GM12878 (cell line): Measurements from ENCODE around the gene BAZ2B. TPM values are rescaled to one million over a fixed set of nuclear protein-coding genes. Genes with fewer than 3 reads are reported as not detected.

Source experiments
- ATAC-seq: fragments of 200-7000 bp; cut with Tn5 transposase; 3 replicates; pipeline ENCODE4 v1.9.1; 2020; ENCODE audit warnings: mild to moderate bottlenecking, moderate library complexity
- BruUV-seq: library from RNA; stranded (reverse); fragments of 400-500 nt; replicated peaks from 2 replicates; lab custom pipeline; 2021; lab: Mats Ljungman, UMichigan
- CTCF ChIA-PET: fragments of 300-600 bp; sonication (Branson Sonifier 250); formaldehyde crosslinking; extraction: SDS; loops from one replicate; lab custom pipeline; 2021; ENCODE audit warnings: inconsistent platforms; lab: Yijun Ruan, JAX
- POLR2A ChIA-PET: fragments of 350-600 bp; formaldehyde crosslinking; extraction: SDS; loops from one replicate; lab custom pipeline; 2021; ENCODE audit warnings: inconsistent platforms; lab: Charles Lee
- RAD21 ChIA-PET: fragments of 300-600 bp; sonication (Branson Sonifier 250); formaldehyde crosslinking; loops from one replicate; lab custom pipeline; 2023; ENCODE audit warnings: antibody characterized with exemption; ENCODE audit not compliant: unreplicated experiment; lab: Charles Lee
- SMC1A ChIA-PET: fragments of 300-600 bp; sonication (Branson Sonifier 250); formaldehyde crosslinking; loops from one replicate; lab custom pipeline; 2023; ENCODE audit not compliant: unreplicated experiment, uncharacterized antibody; lab: Charles Lee
- DNase-seq: peaks from one replicate; pipeline ENCODE4 v3.0.0-alpha.2; 2011; ENCODE audit warnings: low read depth, low spot score
- FAIRE-seq: peaks from 3 replicates; lab custom pipeline; 2011; peaks lifted over from hg19 to GRCh38; lab: Jason Lieb, UNC
- H2AFZ ChIP-seq: 2 replicates; pipeline ENCODE4 v1.6.0; 2011; ENCODE audit warnings: low read depth, low read length, control low read depth; ENCODE audit not compliant: control insufficient read depth
- H3K27ac ChIP-seq: 2 replicates; pipeline ENCODE4 v1.5.1; 2011; ENCODE audit warnings: control low read depth; ENCODE audit not compliant: control insufficient read depth, insufficient read depth
- H3K27me3 ChIP-seq, 2 experiments: replicated peaks in 1 of 2; 2 replicates each; pipeline versions ENCODE4 v1.6.0 to v1.6.1; 2011; ENCODE audit warnings: low read length in 1 of 2; ENCODE audit not compliant: control insufficient read depth in 2 of 2, insufficient read depth in 2 of 2
- H3K36me3 ChIP-seq, 2 experiments: 2 replicates each; pipeline ENCODE4 v1.5.1; 2011; ENCODE audit warnings: low read length in 1 of 2; ENCODE audit not compliant: control insufficient read depth in 2 of 2, insufficient read depth in 2 of 2
- H3K4me1 ChIP-seq: 2 replicates; pipeline ENCODE4 v1.6.1; 2011; ENCODE audit warnings: mild to moderate bottlenecking, low read length, moderate library complexity, mixed read lengths; ENCODE audit not compliant: control insufficient read depth, insufficient read depth
- H3K4me2 ChIP-seq: 2 replicates; pipeline ENCODE4 v1.6.0; 2011; ENCODE audit warnings: control low read depth; ENCODE audit not compliant: control insufficient read depth, insufficient read depth
- H3K4me3 ChIP-seq: fragments of 200-600 bp; sonication (generic); 2 replicates; pipeline ENCODE4 v1.5.1; 2016
- H3K79me2 ChIP-seq: 2 replicates; pipeline ENCODE4 v1.6.0; 2011; ENCODE audit warnings: low read length; ENCODE audit not compliant: control insufficient read depth, insufficient read depth
- H3K9ac ChIP-seq: 2 replicates; pipeline ENCODE4 v1.8.0; 2011; ENCODE audit warnings: low read length, control low read depth, mixed read lengths; ENCODE audit not compliant: control insufficient read depth, insufficient read depth
- H3K9me3 ChIP-seq: replicated peaks from 3 replicates; pipeline ENCODE4 v1.5.1; 2011; ENCODE audit warnings: mild to moderate bottlenecking, low read length; ENCODE audit not compliant: control insufficient read depth, insufficient read depth
- H4K20me1 ChIP-seq: 2 replicates; pipeline ENCODE4 v1.6.0; 2011; ENCODE audit not compliant: control insufficient read depth, insufficient read depth
- BRCA1 ChIP-seq: IDR thresholded peaks from 2 replicates; pipeline ENCODE4 v1.6.1; 2011; ENCODE audit warnings: low read depth, low read length, improper control_type of control experiment
- CBFB ChIP-seq: IDR thresholded peaks from 2 replicates; pipeline ENCODE4 v1.6.1; 2016; ENCODE audit warnings: antibody characterized with exemption, low read depth
- NFYA ChIP-seq: IDR thresholded peaks from 2 replicates; pipeline ENCODE4 v1.6.1; 2011; ENCODE audit warnings: low read depth, mild to moderate bottlenecking, low read length, improper control_type of control experiment, borderline replicate concordance
- ZNF217 ChIP-seq: fragments of 450-650 bp; IDR thresholded peaks from 2 replicates; pipeline ENCODE4 v1.6.1; 2017; ENCODE audit warnings: antibody characterized with exemption, mild to moderate bottlenecking
- ZZZ3 ChIP-seq: IDR thresholded peaks from 2 replicates; pipeline ENCODE4 v1.6.1; 2011; ENCODE audit warnings: low read depth; ENCODE audit not compliant: control insufficient read depth, insufficient read length
- WGBS: methylation state at CpG from one replicate; pipeline ENCODE4 v1.1.6; 2016; ENCODE audit warnings: low lambda C conversion rate; ENCODE audit not compliant: insufficient replicate concordance, insufficient coverage; ENCODE audit errors: missing lambda C conversion rate; 5-methylcytosine and 5-hydroxymethylcytosine counted together
- in situ Hi-C: fragments of 300-500 bp; cut with MboI; formaldehyde crosslinking; loops from 9 replicates; pipeline ENCODE4 v1.14.3; 2018; ENCODE audit warnings: mixed read lengths
- intact Hi-C: fragments of 100-400 bp; cut with micrococcal nuclease; formaldehyde crosslinking; loops from one replicate; pipeline ENCODE4 v1.14.2; 2022; ENCODE audit not compliant: unreplicated experiment
- polyA plus RNA-seq, 11 experiments: library from polyadenylated mRNA; depleted of rRNA in 4 of 11; unstranded in 6 of 11; stranded (reverse) in 5 of 11; fragments of >200 nt; fragmentation: Nextera tagmentation in 4 of 11; fragmentation: Illumina TruSeq in 1 of 11; extraction: Ambion mirVana in 4 of 11; extraction: Trizol in 1 of 11; gene quantifications; 1 replicate in 1 of 11; 2 replicates in 10 of 11; pipeline versions ENCODE4 v1.2.1 to v1.2.3, GENCODE V29; 2011 to 2016; ENCODE audit warnings: inconsistent platforms in 2 of 11, missing spikeins in 2 of 11, low read depth in 1 of 11
- total RNA-seq, 4 experiments: library from RNA; depleted of rRNA in 3 of 4; stranded (reverse); fragments of >200 nt in 3 of 4; fragmentation: Illumina TruSeq in 1 of 4; extraction: Trizol in 1 of 4; gene quantifications; 2 replicates each; pipeline versions ENCODE4 v1.2.1 to v1.2.3, GENCODE V29; 2013 to 2021
- TF ChIP-seq, protein P1 (sequence below): IDR thresholded peaks from 2 replicates; pipeline ENCODE4 v1.6.1; 2012; ENCODE audit warnings: mild to moderate bottlenecking, low read depth, low read length

BAZ2B gene
- total and polyA plus RNA-seq, 10 of the 15 experiments (the other 5 are each of a cell fraction or from before 2014, with no cell fraction given): 8.8 to 49.7 (median 24.7) TPM

- Histone ChIP-seq H3K4me2 (no peak overlapping the region), H3K27ac (no peak overlapping the region), H4K20me1 (no peaks in the 10 kb centered on the region), H3K9ac (no peak overlapping the region), H3K79me2 (no peaks in the 10 kb centered on the region), H3K4me3 (no peak overlapping the region), H2AFZ (no peak overlapping the region), H3K27me3 (no peaks in the 10 kb centered on the region), H3K4me1 (no peaks in the 10 kb centered on the region), H3K36me3 (no peaks in the 10 kb centered on the region), H3K9me3 (no peaks in the 10 kb centered on the region; the same call in 2 of the 3 replicates)
- FAIRE-seq (no peak), ATAC-seq (no peak), DNase-seq (no peak)
- WGBS: 93% methylated on average over 3 of the region's 3 CpGs
- ChIA-PET CTCF (no interaction called here), SMC1A (interaction anchor here (1.1 kb wide), 1 partner anchor 23 kb away, joined by 3 read pairs; no protein-coding TSS in a partner anchor), RAD21 (no interaction called here), POLR2A (no interaction called here)
- TF ChIP-seq BRCA1 (no peak), NFYA (no peak), ZZZ3 (no peak), CBFB (no peak), ZNF217 (no peak)
- TF ChIP-seq, protein P1, sequence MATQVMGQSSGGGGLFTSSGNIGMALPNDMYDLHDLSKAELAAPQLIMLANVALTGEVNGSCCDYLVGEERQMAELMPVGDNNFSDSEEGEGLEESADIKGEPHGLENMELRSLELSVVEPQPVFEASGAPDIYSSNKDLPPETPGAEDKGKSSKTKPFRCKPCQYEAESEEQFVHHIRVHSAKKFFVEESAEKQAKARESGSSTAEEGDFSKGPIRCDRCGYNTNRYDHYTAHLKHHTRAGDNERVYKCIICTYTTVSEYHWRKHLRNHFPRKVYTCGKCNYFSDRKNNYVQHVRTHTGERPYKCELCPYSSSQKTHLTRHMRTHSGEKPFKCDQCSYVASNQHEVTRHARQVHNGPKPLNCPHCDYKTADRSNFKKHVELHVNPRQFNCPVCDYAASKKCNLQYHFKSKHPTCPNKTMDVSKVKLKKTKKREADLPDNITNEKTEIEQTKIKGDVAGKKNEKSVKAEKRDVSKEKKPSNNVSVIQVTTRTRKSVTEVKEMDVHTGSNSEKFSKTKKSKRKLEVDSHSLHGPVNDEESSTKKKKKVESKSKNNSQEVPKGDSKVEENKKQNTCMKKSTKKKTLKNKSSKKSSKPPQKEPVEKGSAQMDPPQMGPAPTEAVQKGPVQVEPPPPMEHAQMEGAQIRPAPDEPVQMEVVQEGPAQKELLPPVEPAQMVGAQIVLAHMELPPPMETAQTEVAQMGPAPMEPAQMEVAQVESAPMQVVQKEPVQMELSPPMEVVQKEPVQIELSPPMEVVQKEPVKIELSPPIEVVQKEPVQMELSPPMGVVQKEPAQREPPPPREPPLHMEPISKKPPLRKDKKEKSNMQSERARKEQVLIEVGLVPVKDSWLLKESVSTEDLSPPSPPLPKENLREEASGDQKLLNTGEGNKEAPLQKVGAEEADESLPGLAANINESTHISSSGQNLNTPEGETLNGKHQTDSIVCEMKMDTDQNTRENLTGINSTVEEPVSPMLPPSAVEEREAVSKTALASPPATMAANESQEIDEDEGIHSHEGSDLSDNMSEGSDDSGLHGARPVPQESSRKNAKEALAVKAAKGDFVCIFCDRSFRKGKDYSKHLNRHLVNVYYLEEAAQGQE: no peak
- no TSS peak for BruUV-seq
- in situ Hi-C loops (no loop called here), intact Hi-C loops (no loop called here)
Observed at GRCh38 chr2:159637240-159637639, 20.9 kb upstream of the BAZ2B start.
